HG02938 (cell line): ENCODE results near the gene STX3.
"Not testable (repeated sequence)": the region's sequence is repeated elsewhere in the genome, so short reads cannot be mapped to it uniquely, and the experiment has no call there.

Experiments used
- ATAC-seq: cut with Tn5 transposase; IDR thresholded peaks from one replicate; pipeline ENCODE4 v1.9.1; 2021; ENCODE audit warnings: mild to moderate bottlenecking, moderate library complexity; ENCODE audit not compliant: unreplicated experiment

STX3 gene

DNA sequence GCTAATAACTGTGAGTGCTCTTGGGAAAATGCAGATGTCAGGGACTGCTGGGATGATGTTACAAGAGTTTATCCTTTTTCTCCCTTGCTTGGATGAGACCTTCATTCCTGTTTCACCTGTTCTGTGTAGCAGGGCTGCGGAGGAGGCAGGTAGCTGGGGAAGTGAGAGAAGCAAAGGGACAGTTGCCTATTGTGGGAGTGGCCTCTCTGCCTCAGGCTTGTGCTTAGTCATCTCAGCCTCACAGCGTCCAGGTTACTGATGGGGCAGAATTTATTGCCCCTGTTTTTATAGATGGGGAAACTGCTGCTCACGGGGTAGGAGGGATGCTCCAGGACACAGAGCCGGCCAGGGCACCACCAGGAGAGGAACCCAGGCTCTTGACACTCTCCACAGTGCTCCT lies 1.7 kb downstream of the STX3 start:
- ATAC-seq: peak; percentile 43

DNA sequence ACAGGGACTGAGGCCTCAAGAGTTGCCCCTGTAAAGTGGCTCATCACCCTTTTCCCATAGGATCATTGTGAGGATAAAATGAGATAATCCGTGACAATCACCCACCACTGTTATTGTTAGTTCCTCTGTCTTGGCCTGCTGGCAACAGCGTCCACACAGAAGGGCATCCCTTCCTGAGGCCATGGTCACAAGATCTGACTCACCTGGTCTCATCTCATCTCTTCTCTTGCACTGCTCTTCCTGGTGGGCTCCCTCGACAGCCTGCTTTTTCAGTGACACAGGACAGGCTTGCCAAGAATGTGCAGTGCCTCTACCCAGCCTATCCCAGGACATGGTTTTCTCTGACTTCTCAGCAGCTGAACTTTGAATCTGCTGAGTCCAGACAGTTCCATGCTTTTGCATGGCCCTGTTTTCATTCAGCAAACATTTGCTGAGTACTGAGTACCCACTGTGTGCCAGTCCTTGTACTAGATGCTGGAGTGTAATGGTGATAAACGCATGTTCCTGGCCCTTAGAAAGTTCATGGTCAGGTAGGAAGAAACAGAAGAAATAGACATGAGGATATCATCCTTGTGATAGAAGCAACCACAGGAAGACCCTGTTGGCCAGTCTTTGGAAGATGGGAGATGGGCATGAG lies 3.3 kb downstream of the STX3 start:
- ATAC-seq: no peak

- ATAC-seq: no peak
Observed at GRCh38 chr11:59759900-59760299, 4.7 kb downstream of the STX3 start.

DNA sequence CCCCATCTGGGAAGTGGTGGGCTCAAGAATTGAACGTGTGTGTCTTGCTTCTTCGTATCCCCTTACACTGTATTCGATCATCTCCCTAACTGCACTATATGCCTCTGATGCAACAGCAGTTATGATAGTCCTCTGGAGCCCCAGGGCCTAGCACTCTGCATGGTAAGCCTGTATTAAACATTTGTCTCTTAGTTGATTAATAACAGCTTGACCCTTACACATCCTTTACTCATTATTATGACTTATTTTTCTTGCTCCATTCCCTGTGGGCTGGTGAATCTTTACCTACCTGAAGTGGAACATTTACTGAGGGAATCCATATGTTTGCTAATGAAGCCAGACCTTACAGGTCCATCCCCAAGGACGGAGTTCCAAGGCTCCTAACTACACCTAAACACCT lies 5.6 kb downstream of the STX3 start:
- ATAC-seq: no peak

GRCh38 chr11:59761993-59762392 lies 6.8 kb downstream of the STX3 start:
- no peak for ATAC-seq

GRCh38 chr11:59765068-59765735 lies 10.0 kb downstream of the STX3 start:
- no peak for ATAC-seq

GRCh38 chr11:59766542-59767224 lies 11.5 kb downstream of the STX3 start:
- ATAC-seq: no peak

DNA sequence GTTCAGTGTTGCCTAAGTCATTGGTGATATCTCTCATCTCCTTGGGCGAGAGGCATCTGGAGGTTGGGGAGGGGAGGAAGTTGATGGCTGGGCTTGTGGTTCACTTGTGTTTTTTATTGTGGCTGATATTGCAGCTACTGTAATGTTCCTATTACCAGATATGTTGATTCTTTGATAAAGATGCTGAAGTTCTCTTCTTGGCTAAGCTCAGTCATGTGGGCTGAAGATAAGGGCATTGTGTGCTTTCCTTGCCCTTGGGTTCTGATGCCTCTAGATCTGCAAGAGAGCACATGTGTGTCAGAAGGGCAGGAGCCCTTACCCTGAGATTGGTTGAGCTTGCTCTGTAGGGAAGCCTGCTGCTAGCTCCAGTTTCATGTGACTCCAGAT lies 12.0 kb downstream of the STX3 start:
- ATAC-seq: no peak

GRCh38 chr11:59769111-59769510 lies 13.9 kb downstream of the STX3 start:
- ATAC-seq: no peak

DNA sequence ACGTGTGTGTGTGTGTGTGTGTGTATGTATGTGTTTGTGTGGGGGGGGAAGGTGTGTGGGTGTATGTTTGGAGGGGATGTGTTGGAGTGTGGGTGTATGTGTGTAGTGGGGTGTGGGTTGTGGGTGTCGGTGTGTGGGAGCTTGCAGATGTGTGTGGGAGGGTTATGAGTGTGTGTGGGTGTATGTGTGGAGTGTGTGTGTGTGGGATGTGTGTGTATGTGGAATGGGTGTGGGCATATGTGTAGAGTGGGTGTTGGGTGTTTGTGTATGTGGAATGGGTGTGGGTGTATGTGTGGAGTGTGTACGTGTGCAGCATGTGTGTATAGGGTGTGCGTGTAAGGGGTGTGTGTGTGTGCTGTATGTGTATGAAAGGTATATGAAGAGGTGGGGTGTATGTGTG lies 14.7 kb downstream of the STX3 start:
- no peak for ATAC-seq

DNA sequence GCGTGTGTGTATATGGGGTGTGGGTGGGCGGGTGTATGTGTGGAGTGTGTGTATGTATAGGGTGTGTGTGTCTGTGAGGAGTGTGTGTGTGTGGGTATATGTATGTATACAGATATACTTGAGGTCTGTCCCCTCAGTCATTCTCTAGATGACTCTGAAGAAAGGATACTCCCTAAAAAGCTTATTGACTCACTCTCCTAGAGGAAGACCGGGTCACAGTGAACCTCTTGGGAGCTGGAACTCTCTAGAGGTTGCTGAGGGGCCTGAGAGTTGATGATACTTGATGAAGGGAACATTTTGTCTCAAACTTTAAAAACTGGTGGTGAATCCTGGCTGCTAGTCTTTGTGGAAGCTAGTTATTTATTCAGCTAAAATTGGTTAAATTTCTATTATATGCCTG lies 15.1 kb downstream of the STX3 start:
- no peak for ATAC-seq

- no peak for ATAC-seq
Observed at GRCh38 chr11:59770869-59771268, 15.7 kb downstream of the STX3 start.

DNA sequence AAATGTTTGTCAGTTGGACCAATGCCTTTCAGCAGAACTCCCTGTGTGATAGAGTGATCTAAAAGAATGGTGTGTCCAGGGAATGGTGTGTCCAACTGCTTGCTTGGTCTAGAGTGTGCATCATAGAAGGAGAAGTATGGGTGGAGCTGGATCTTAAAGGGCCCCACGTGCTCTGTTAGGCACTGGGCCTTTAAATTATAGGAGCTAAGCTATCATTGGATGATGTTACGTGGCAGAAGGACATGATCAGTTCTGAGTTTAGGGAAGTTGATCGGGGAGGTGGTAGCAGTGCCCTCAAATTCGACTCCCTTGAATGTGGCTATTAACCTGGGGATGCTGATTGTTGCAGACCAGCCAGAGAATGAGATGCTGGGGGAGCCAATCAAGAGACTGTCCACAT lies 16.4 kb downstream of the STX3 start:
- ATAC-seq: no peak

GRCh38 chr11:59773083-59773440 lies 17.9 kb downstream of the STX3 start:
- no peak for ATAC-seq

- ATAC-seq: no peak
Observed at GRCh38 chr11:59776210-59777066, 21.3 kb downstream of the STX3 start.

GRCh38 chr11:59777104-59777503 lies 21.9 kb downstream of the STX3 start:
- ATAC-seq: no peak

DNA sequence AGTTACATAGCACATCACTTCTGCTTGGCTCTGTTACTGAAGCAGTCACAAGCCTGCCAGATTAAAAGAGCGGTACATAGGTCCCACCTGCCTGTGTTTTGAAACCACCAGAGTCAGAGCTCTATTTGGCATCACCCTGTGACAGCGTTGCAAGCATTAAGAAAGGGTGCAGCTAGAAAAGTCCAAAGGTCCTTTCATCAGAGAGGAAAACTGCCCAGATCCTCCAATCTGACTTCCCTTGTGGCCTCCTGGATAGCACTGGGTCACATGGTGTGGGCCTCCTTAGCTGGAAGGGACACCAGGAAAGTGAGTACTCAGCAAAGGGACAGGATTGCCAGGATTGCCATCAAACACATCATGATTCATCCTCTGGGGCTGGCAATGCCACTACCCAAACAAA lies 22.9 kb downstream of the STX3 start:
- no peak for ATAC-seq

DNA sequence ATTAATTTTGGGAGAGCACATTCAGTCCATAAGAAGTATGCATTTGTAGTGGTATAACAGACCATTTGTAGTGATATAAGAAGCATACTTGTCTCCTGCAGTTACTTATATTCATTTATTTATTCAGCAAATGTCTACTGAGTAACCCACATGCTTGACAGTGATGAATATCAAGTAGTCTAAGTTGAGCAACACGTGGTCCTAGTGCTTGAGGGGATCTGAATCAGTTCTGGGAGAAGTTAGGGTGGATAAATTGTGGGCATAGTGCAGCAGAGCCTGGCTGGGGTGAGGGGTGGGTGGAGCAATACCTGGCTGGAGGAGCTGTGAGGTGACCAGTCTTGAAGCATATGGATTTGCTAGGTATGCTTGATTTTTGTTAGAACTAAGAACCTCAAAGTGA lies 24.3 kb downstream of the STX3 start:
- ATAC-seq: no peak

DNA sequence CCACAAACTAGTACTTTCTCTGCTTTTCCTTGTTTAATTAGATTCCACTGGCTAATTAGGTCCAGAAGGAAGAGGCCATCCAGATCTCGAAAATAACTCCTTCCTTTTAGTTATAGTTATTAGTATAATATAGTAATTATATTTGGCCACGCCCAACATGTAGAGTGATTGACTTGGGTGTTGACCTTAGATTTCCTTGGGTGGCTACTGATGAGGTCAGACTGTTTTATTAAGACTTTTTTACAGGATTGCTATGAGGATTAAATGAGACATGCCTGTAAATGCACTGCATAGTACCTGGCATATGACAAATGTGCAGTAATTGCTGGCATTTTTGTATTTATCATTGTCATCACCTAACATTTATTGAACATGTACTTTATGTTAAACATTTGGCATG lies 26.9 kb downstream of the STX3 start:
- no peak for ATAC-seq

- no peak for ATAC-seq
Observed at GRCh38 chr11:59783632-59784090, 28.5 kb downstream of the STX3 start.

GRCh38 chr11:59784441-59784840 lies 29.3 kb downstream of the STX3 start:
- ATAC-seq: not testable (repeated sequence)
